ENCODE results near the gene LRP2BP. TPM values are rescaled to one million over a fixed set of nuclear protein-coding genes. Genes with fewer than 3 reads are reported as not detected.
"Not testable (repeated sequence)": the region's sequence is repeated elsewhere in the genome, so short reads cannot be mapped to it uniquely, and the experiment has no call there.

Gene LRP2BP
- total RNA-seq, 1 donor from 2014 or later: 0.53 TPM

- no peak for FAIRE-seq
These were observed 72.1 kb downstream of the LRP2BP start for GRCh38 chr4:185323606-185324005.

GRCh38 chr4:185322803-185323202 lies 72.9 kb downstream of the LRP2BP start:
- no peaks in the 10 kb centered on the region for H3K36me3 ChIP-seq (ENCODE audit: control insufficient read depth, insufficient read depth, low read length)
- H3K4me3 ChIP-seq (ENCODE audit: low read depth, low read length): no peak overlapping the region
- FAIRE-seq (no peak), DNase-seq (ENCODE audit: low read depth) (no peak)
- TF ChIP-seq CTCF (IDR thresholded peaks at IDR 0.05; ENCODE audit: insufficient read depth, low read length, severe bottlenecking): no peak
- no peaks in the 10 kb centered on the region for H3K27me3 ChIP-seq (ENCODE audit: control insufficient read depth, insufficient read depth, low read length)

More at GRCh38 chr4:185323606-185324005, 72.1 kb downstream of the LRP2BP start:
- Histone ChIP-seq H3K4me3 (ENCODE audit: low read depth, low read length) (no peak overlapping the region), H3K27me3 (ENCODE audit: control insufficient read depth, insufficient read depth, low read length) (no peaks in the 10 kb centered on the region), H3K36me3 (ENCODE audit: control insufficient read depth, insufficient read depth, low read length) (no peaks in the 10 kb centered on the region)
- TF ChIP-seq CTCF (IDR thresholded peaks at IDR 0.05; ENCODE audit: insufficient read depth, low read length, severe bottlenecking): no peak
- no peak for DNase-seq (ENCODE audit: low read depth)

- no peak for FAIRE-seq
- H3K36me3 ChIP-seq (ENCODE audit: control insufficient read depth, insufficient read depth, low read length): no peaks in the 10 kb centered on the region
- H3K4me3 ChIP-seq (ENCODE audit: low read depth, low read length): no peak overlapping the region
- H3K27me3 ChIP-seq (ENCODE audit: control insufficient read depth, insufficient read depth, low read length): no peaks in the 10 kb centered on the region
- TF ChIP-seq CTCF (IDR thresholded peaks at IDR 0.05; ENCODE audit: insufficient read depth, low read length, severe bottlenecking): no peak
- DNase-seq (ENCODE audit: low read depth): peak; percentile 62
These were observed 77.0 kb downstream of the LRP2BP start for GRCh38 chr4:185318679-185319078.

GRCh38 chr4:185317880-185318279 lies 77.8 kb downstream of the LRP2BP start:
- DNase-seq (ENCODE audit: low read depth) (no peak), FAIRE-seq (no peak)
- Histone ChIP-seq H3K36me3 (ENCODE audit: control insufficient read depth, insufficient read depth, low read length) (no peaks in the 10 kb centered on the region), H3K4me3 (ENCODE audit: low read depth, low read length) (no peak overlapping the region), H3K27me3 (ENCODE audit: control insufficient read depth, insufficient read depth, low read length) (no peaks in the 10 kb centered on the region)
- TF ChIP-seq CTCF (IDR thresholded peaks at IDR 0.05; ENCODE audit: insufficient read depth, low read length, severe bottlenecking): no peak

GRCh38 chr4:185317462-185317861 lies 78.3 kb downstream of the LRP2BP start:
- H3K27me3 ChIP-seq (ENCODE audit: control insufficient read depth, insufficient read depth, low read length); H3K4me3 ChIP-seq (ENCODE audit: low read depth, low read length); H3K36me3 ChIP-seq (ENCODE audit: control insufficient read depth, insufficient read depth, low read length); FAIRE-seq; DNase-seq (ENCODE audit: low read depth): not testable (repeated sequence)

Other genes with a start within 250 kb of the LRP2BP start
- 30.0 and 32.9 TPM in 2 replicates for gene CFAP97, start 191.9 kb downstream of the LRP2BP start, total RNA-seq
- gene SNX25, start 186.3 kb downstream of the LRP2BP start, total RNA-seq: 14.3 and 18.4 TPM in 2 replicates
- 8.4 and 8.6 TPM in 2 replicates for gene ANKRD37, start 917 bp upstream of the LRP2BP start, total RNA-seq
- 27.4 and 29.2 TPM in 2 replicates for gene UFSP2, start 30.0 kb upstream of the LRP2BP start, total RNA-seq
- under 0.01 and 0.13 TPM in 2 replicates for gene CCDC110, start 75.8 kb upstream of the LRP2BP start, total RNA-seq
- gene PDLIM3, start 139.6 kb upstream of the LRP2BP start, total RNA-seq: 0.13 and 1.6 TPM in 2 replicates

All from bronchial epithelial cell (primary cell).